GM19455 (cell line): ENCODE results near the gene ALG1L2.
"Not testable (repeated sequence)": the region's sequence is repeated elsewhere in the genome, so short reads cannot be mapped to it uniquely, and the experiment has no call there.

ENCODE experiments used
- ATAC-seq: cut with Tn5 transposase; IDR thresholded peaks from one replicate; pipeline ENCODE4 v1.9.1; 2021; ENCODE audit not compliant: unreplicated experiment

Gene ALG1L2

GRCh38 chr3:130093741-130094391, 12.2 kb downstream of the ALG1L2 start:
- ATAC-seq, result no peak

GRCh38 chr3:130094491-130094941, 12.9 kb downstream of the ALG1L2 start:
- not testable (repeated sequence) for ATAC-seq

- not testable (repeated sequence) for ATAC-seq
Observed at GRCh38 chr3:130095858-130096257, 14.2 kb downstream of the ALG1L2 start.

GRCh38 chr3:130097096-130097495, 15.5 kb downstream of the ALG1L2 start:
- ATAC-seq, result not testable (repeated sequence)

- ATAC-seq, result not testable (repeated sequence)
Observed at GRCh38 chr3:130097690-130098638, 16.3 kb downstream of the ALG1L2 start.

- ATAC-seq, result not testable (repeated sequence)
Observed at GRCh38 chr3:130098639-130099385, 17.2 kb downstream of the ALG1L2 start.

GRCh38 chr3:130102545-130102944, 20.9 kb downstream of the ALG1L2 start:
- not testable (repeated sequence) for ATAC-seq

- ATAC-seq, result not testable (repeated sequence)
Observed at GRCh38 chr3:130104191-130104590, 22.6 kb downstream of the ALG1L2 start.

- ATAC-seq, result not testable (repeated sequence)
Observed at GRCh38 chr3:130107333-130107995, 25.8 kb downstream of the ALG1L2 start.

GRCh38 chr3:130108836-130109585, 27.4 kb downstream of the ALG1L2 start:
- not testable (repeated sequence) for ATAC-seq

- ATAC-seq, result not testable (repeated sequence)
Observed at GRCh38 chr3:130110386-130111169, 28.9 kb downstream of the ALG1L2 start.

- ATAC-seq, result peak; percentile 98
Observed at GRCh38 chr3:130111185-130111864, 29.7 kb downstream of the ALG1L2 start.

- ATAC-seq, result peak; percentile 67
Observed at GRCh38 chr3:130111865-130112747, 30.5 kb downstream of the ALG1L2 start.

GRCh38 chr3:130112748-130113073, 31.1 kb downstream of the ALG1L2 start:
- ATAC-seq, result not testable (repeated sequence)

GRCh38 chr3:130115400-130115799, 33.8 kb downstream of the ALG1L2 start:
- ATAC-seq, result not testable (repeated sequence)

GRCh38 chr3:130117933-130118332, 36.3 kb downstream of the ALG1L2 start:
- ATAC-seq, result no peak

GRCh38 chr3:130119824-130120223, 38.2 kb downstream of the ALG1L2 start:
- not testable (repeated sequence) for ATAC-seq

GRCh38 chr3:130120291-130120690, 38.7 kb downstream of the ALG1L2 start:
- not testable (repeated sequence) for ATAC-seq
